Left ventricle myocardium inferior (tissue), 1 donor: ENCODE data around the gene AEBP1. TPM values are rescaled to one million over a fixed set of nuclear protein-coding genes. Genes with fewer than 3 reads are reported as not detected.

Source experiments
- DNase-seq: peaks from one replicate; pipeline ENCODE4 v3.0.0-alpha.2; 2020
- H3K27ac ChIP-seq: fragments of 200-600 bp; replicated peaks from 2 replicates; pipeline ENCODE4 v1.8.0; 2021
- H3K27me3 ChIP-seq: fragments of 200-600 bp; 2 replicates; pipeline ENCODE4 v1.8.0; 2021; ENCODE audit warnings: low read depth
- H3K36me3 ChIP-seq: fragments of 200-600 bp; 2 replicates; pipeline ENCODE4 v1.8.0; 2021
- H3K4me1 ChIP-seq: fragments of 200-600 bp; 2 replicates; pipeline ENCODE4 v1.8.0; 2021
- H3K4me3 ChIP-seq: fragments of 200-600 bp; 2 replicates; pipeline ENCODE4 v1.8.0; 2021; ENCODE audit warnings: mild to moderate bottlenecking, moderate library complexity
- H3K9me3 ChIP-seq: fragments of 200-600 bp; replicated peaks from 2 replicates; pipeline ENCODE4 v1.8.0; 2021
- intact Hi-C: fragments of 100-400 bp; cut with micrococcal nuclease; formaldehyde crosslinking; loops from one replicate; pipeline ENCODE4 v1.11.0; 2022
- total RNA-seq: library from RNA; stranded (reverse); fragmentation: NEBNext Ultra II Directional; extraction: Animal tissue kit (Norgen Biotek cat#: 25700); gene quantifications from one replicate; pipeline ENCODE4 v1.2.1, GENCODE V29; 2021
- TF ChIP-seq, protein P1 (sequence below): fragments of 200-600 bp; IDR thresholded peaks from 2 replicates; pipeline ENCODE4 v1.8.0; 2021; ENCODE audit warnings: antibody characterized with exemption, mild to moderate bottlenecking, borderline replicate concordance
- donor health status: DM: no; HTN: yes; CAD: no; lungs with severe emphysema.

The AEBP1 gene
- total RNA-seq, 1 donor from 2014 or later: 20.5 TPM

DNA sequence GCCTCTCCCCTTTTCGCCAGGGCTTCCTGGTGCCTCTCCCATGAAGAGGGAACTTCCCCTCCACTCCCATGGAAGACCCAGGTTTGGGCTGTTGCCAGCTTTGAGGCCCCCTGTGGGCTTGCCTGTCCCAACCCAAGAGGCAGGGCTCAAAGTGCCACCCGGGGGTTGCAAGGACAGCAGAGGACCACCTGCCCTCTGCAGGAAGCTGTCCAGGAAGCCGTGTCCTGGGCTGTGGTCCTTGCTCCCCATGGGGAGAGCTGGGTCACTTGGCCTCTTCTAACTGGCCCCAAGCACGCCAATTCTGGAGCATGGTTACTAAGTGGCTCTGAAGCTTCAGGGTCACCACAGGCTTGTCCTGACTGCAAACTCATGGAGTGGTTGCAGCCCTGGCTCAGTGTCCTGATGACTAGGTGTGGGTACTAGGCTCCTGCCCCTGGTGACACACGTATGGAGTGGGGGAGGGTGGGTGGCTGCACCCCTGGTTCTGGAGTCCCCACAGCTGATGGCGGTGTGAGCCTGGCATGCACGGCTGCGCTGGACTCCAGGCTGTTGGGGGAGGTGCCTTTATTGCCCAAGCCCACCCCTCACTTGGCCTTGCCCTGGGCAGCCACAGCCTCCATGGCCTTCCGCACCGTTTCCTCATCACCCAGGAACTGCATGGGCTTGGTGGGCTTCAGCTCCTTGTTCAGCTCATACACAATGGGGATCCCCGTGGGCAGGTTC, 41.8 kb upstream of the AEBP1 start:
- DNase-seq: peak; percentile 18
- TF ChIP-seq, protein P1, sequence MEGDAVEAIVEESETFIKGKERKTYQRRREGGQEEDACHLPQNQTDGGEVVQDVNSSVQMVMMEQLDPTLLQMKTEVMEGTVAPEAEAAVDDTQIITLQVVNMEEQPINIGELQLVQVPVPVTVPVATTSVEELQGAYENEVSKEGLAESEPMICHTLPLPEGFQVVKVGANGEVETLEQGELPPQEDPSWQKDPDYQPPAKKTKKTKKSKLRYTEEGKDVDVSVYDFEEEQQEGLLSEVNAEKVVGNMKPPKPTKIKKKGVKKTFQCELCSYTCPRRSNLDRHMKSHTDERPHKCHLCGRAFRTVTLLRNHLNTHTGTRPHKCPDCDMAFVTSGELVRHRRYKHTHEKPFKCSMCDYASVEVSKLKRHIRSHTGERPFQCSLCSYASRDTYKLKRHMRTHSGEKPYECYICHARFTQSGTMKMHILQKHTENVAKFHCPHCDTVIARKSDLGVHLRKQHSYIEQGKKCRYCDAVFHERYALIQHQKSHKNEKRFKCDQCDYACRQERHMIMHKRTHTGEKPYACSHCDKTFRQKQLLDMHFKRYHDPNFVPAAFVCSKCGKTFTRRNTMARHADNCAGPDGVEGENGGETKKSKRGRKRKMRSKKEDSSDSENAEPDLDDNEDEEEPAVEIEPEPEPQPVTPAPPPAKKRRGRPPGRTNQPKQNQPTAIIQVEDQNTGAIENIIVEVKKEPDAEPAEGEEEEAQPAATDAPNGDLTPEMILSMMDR: no peak
- H3K36me3 ChIP-seq: peaks cover 46% of the 10 kb centered on the region
- intact Hi-C loops: no loop called here
- no peaks in the 10 kb centered on the region for H3K9me3 ChIP-seq
- peak overlapping the region; percentile 74 for H3K4me3 ChIP-seq
- H3K27ac ChIP-seq: peak overlapping the region; percentile 89
- no peaks in the 10 kb centered on the region for H3K27me3 ChIP-seq
- peaks cover 82% of the 10 kb centered on the region for H3K4me1 ChIP-seq

DNA sequence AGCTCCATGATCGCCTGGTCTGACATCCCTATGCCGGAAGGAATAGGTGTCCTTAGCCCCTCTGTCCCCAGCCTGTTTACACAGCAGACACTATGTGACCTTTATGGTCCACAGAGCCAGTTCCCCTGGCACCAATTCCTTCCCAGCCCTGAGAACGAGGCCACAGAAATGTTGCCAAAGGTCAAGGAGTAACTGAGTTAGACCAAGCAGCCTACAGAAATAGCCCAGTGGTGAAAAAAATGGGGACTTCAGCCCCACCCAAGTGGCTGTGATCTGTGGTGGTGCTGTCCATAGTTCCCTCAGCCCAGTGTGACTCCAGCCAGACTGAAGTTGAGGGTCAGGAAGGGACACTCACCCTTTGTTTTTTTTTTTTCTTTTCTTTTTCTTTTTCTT, 41.2 kb upstream of the AEBP1 start:
- TF ChIP-seq, protein P1: no peak
- peak overlapping the region; percentile 89 for H3K27ac ChIP-seq
- peak; percentile 23 for DNase-seq
- H3K36me3 ChIP-seq: peaks cover 41% of the 10 kb centered on the region
- intact Hi-C loops: no loop called here
- peak overlapping the region; percentile 74 for H3K4me3 ChIP-seq
- no peaks in the 10 kb centered on the region for H3K9me3 ChIP-seq
- H3K27me3 ChIP-seq: no peaks in the 10 kb centered on the region
- H3K4me1 ChIP-seq: peaks cover 86% of the 10 kb centered on the region

DNA sequence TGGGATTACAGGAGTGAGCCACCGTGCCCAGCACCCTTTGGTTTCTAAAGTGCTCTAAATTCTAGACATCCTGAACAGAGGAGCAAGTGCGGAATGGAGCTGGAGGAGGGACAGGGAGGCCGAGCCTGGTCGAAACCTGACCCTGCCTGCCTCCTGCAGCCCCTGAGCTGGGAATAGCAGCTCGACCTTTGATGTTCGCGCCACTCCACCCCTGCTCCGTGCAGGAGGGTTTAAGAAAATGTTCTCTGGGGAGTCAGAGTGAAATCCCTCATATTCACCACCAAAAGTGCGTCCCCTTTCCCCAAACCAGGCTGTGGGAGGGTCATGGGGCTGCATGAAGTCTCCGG, 40.6 kb upstream of the AEBP1 start:
- Histone ChIP-seq H3K4me1 (peaks cover 91% of the 10 kb centered on the region), H3K4me3 (peak overlapping the region; percentile 74), H3K9me3 (no peaks in the 10 kb centered on the region), H3K27me3 (no peaks in the 10 kb centered on the region), H3K36me3 (peaks cover 35% of the 10 kb centered on the region), H3K27ac (peak overlapping the region; percentile 89)
- no peak for DNase-seq
- intact Hi-C loops: no loop called here
- TF ChIP-seq, protein P1: no peak

DNA sequence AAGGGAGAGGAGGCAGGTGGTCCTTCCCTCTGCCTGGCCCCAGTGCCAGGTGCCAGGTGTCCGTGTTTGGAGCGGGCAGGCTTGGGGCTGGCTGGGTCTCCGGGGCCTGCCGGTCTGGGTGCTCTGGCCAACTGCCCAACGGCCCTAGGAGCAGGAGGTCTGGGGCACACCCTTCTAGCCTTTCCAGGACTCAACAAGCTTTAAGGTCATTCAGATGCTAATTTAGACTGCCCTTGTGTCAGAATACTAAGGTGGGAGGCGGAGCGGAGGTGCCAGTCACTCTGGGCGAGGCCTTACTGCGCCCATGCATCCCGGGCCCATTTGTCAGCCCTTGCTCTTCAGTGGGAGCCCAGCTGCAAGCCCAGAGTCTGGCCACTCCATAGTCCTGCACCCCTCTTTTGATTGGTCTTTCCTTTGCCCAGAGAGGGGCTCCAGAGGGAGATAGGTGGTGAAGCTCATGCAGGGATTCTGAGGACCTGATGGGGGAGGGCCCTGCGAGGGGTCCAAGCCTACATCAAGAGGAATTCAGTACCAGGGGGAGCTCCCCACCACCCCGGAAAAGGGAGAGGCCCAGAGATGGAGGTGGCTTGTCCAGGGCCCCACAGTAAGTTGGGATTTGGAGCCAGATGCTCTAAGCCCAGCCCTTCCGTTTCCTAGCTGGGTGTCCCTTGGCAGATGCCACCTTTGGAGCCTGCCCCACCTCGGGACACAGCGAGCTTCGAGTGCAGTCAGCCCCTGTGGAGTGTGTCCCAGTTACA, 40.1 kb upstream of the AEBP1 start:
- H3K9me3 ChIP-seq: no peaks in the 10 kb centered on the region
- peak overlapping the region; percentile 89 for H3K27ac ChIP-seq
- TF ChIP-seq, protein P1: no peak
- no peaks in the 10 kb centered on the region for H3K27me3 ChIP-seq
- DNase-seq: peak; percentile 16
- H3K4me1 ChIP-seq: peaks cover 89% of the 10 kb centered on the region
- peak overlapping the region; percentile 74 for H3K4me3 ChIP-seq
- H3K36me3 ChIP-seq: peaks cover 29% of the 10 kb centered on the region
- intact Hi-C loops: no loop called here

DNA sequence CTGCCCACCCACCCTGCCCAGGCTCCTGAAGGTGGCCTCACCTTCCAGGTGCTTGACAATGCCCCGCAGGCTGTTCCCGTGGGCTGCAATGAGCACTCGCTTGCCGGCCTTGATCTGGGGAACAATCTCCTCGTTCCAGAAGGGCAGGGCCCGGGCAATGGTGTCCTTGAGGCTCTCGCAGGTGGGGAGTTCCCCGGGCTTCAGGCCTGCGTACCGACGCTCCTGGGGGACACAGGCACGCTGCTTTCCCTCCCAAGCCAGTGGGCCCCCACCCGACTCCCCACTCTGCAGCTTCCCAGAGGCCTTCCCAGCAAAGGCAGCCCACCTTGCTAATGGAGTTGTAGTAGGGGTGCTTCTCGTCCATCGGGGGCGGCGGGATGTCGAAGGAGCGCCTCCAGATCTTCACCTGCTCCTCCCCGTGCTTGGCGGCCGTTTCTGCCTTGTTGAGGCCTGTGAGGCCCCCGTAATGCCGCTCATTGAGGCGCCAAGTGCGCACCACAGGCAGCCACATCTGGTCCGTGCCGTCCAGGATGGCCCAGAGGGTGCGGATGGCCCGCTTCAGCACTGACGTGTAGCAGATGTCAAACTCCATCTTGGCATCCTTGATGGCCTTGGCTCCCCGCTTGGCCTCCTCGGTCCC, 39.2 kb upstream of the AEBP1 start:
- DNase-seq: no peak
- H3K4me1 ChIP-seq: peaks cover 81% of the 10 kb centered on the region
- H3K9me3 ChIP-seq: no peaks in the 10 kb centered on the region
- peak overlapping the region; percentile 89 for H3K27ac ChIP-seq
- no peaks in the 10 kb centered on the region for H3K27me3 ChIP-seq
- H3K36me3 ChIP-seq: peaks cover 21% of the 10 kb centered on the region
- intact Hi-C loops: no loop called here
- H3K4me3 ChIP-seq: peak overlapping the region; percentile 74
- TF ChIP-seq, protein P1: no peak
